GM12891 (cell line): ENCODE data around the gene PLCB1.

ENCODE experiments used
- DNase-seq: peaks from one replicate; pipeline ENCODE4 v3.0.0; 2011; ENCODE audit warnings: low spot score; ENCODE audit not compliant: insufficient read length
- FAIRE-seq: peaks from 2 replicates; lab custom pipeline; 2011; peaks lifted over from hg19 to GRCh38; lab: Jason Lieb, UNC
- PAX5 ChIP-seq: IDR thresholded peaks from 2 replicates; pipeline ENCODE4 v1.6.1; 2011; ENCODE audit warnings: low read length, moderate library complexity, mild to moderate bottlenecking; ENCODE audit not compliant: insufficient read depth, severe bottlenecking
- POLR2A ChIP-seq: IDR thresholded peaks from 2 replicates; pipeline ENCODE4 v1.6.1; 2011; ENCODE audit warnings: low read depth, low read length, control low read depth
- POLR2AphosphoS5 ChIP-seq: IDR thresholded peaks from 2 replicates; pipeline ENCODE4 v1.6.1; 2011; ENCODE audit warnings: low read depth, low read length, control low read depth
- POU2F2 ChIP-seq: IDR thresholded peaks from 2 replicates; pipeline ENCODE4 v1.6.1; 2011; ENCODE audit warnings: low read depth, mild to moderate bottlenecking, control low read depth, low read length, moderate library complexity
- SPI1 ChIP-seq: IDR thresholded peaks from 2 replicates; pipeline ENCODE4 v1.6.1; 2011; ENCODE audit warnings: low read depth, low read length, control low read depth
- TAF1 ChIP-seq: IDR thresholded peaks from 2 replicates; pipeline ENCODE4 v1.6.1; 2011; ENCODE audit warnings: low read depth, low read length, control low read depth

Gene PLCB1

GRCh38 chr20:8145246-8146168, 13.4 kb downstream of the PLCB1 start:
- no peak for DNase-seq
- no peak for TF ChIP-seq PAX5
- TF ChIP-seq POU2F2: no peak
- no peak for TF ChIP-seq POLR2A
- TF ChIP-seq SPI1: no peak
- no peak for TF ChIP-seq POLR2AphosphoS5
- no peak for TF ChIP-seq TAF1
- no peak for FAIRE-seq

GRCh38 chr20:8147476-8147875, 15.4 kb downstream of the PLCB1 start:
- TF ChIP-seq TAF1 (no peak), PAX5 (no peak), POU2F2 (no peak), POLR2AphosphoS5 (no peak), POLR2A (no peak), SPI1 (no peak)
- FAIRE-seq (no peak), DNase-seq (no peak)

DNA sequence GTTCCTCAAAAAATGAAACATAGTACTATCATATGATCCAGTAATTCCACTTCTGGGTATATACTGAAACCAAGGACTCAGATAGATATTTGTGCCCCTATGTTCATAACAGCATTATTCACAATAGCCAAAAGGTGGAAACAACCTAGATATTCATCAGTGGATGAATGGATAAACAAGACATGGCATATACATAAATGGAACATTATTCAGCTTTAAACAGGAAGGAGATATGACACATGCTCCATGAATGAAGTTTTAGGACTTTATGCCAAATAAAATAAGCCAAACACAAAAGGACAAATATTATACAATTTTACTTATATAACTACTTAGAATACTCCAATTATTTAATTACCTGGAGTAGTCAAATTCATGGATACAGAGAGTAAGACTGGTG, 16.4 kb downstream of the PLCB1 start:
- no peak for TF ChIP-seq SPI1
- no peak for FAIRE-seq
- no peak for DNase-seq

DNA sequence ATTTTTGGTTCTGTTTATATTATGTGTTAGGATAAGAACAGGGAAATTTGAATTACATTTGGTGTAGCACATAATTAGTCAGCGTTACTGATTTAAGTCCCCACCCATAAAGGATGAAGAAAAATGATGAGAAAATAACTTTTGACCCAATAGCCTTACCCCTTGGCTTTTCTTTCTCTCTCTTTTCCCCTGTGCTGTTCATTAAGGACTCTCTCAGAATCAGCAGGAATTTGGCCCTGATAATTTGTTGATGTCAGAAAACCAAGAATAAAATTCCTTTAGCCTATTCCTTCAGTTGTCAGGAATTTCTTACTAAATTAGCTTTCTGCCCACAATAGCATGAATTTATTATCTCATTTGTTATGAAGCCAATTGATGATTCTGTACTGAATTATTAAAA, 18.5 kb downstream of the PLCB1 start:
- DNase-seq: no peak
- no peak for TF ChIP-seq POLR2A
- no peak for TF ChIP-seq PAX5
- no peak for TF ChIP-seq TAF1
- no peak for TF ChIP-seq SPI1
- TF ChIP-seq POLR2AphosphoS5: no peak
- no peak for TF ChIP-seq POU2F2
- FAIRE-seq: no peak

GRCh38 chr20:8151372-8151771, 19.3 kb downstream of the PLCB1 start:
- TF ChIP-seq POLR2AphosphoS5 (no peak), SPI1 (no peak), POLR2A (no peak), PAX5 (no peak), POU2F2 (no peak), TAF1 (no peak)
- FAIRE-seq (no peak), DNase-seq (no peak)

DNA sequence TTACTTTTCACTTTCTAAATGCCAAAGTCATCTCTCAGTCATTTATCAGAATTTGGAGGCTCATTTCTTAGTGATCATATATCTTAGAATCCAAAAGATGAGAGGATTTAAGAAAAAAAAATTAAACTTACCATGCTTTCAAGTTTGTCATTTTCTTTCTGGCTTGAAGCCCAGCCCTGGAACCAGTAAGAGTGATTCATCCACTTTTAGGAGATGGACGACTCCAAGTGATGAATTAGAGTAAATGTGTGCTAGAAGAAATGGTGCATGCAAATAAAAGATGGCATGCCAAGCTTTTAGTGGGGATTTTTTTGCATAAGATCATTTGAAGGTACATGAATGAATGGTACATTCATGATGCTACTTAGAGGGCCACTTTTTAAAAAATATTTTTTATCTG, 20.1 kb downstream of the PLCB1 start:
- TF ChIP-seq POU2F2: no peak
- TF ChIP-seq PAX5: no peak
- TF ChIP-seq POLR2AphosphoS5: no peak
- no peak for TF ChIP-seq SPI1
- TF ChIP-seq POLR2A: no peak
- no peak for TF ChIP-seq TAF1
- FAIRE-seq (no peak), DNase-seq (no peak)

- no peak for FAIRE-seq
- no peak for DNase-seq
- TF ChIP-seq PAX5 (no peak), SPI1 (no peak), POLR2AphosphoS5 (no peak), TAF1 (no peak), POLR2A (no peak), POU2F2 (no peak)
Observed at GRCh38 chr20:8152847-8153246, 20.8 kb downstream of the PLCB1 start.

- no peak for DNase-seq
- FAIRE-seq: no peak
- TF ChIP-seq TAF1 (no peak), POLR2A (no peak)
Observed at GRCh38 chr20:8153281-8153908, 21.3 kb downstream of the PLCB1 start.

- DNase-seq (no peak), FAIRE-seq (no peak)
- TF ChIP-seq SPI1: no peak
- TF ChIP-seq PAX5: no peak
- TF ChIP-seq POLR2AphosphoS5: no peak
- no peak for TF ChIP-seq POU2F2
- no peak for TF ChIP-seq POLR2A
- TF ChIP-seq TAF1: no peak
Observed at GRCh38 chr20:8154638-8155037, 22.6 kb downstream of the PLCB1 start.

- TF ChIP-seq POU2F2 (no peak), SPI1 (no peak), PAX5 (no peak), POLR2A (no peak), POLR2AphosphoS5 (no peak), TAF1 (no peak)
- DNase-seq (no peak), FAIRE-seq (no peak)
Observed at GRCh38 chr20:8155229-8155628, 23.2 kb downstream of the PLCB1 start.
